ENCODE data around the gene PFKP.
"Not testable (repeated sequence)": the region's sequence is repeated elsewhere in the genome, so short reads cannot be mapped to it uniquely, and the experiment has no call there.

PFKP gene

DNA sequence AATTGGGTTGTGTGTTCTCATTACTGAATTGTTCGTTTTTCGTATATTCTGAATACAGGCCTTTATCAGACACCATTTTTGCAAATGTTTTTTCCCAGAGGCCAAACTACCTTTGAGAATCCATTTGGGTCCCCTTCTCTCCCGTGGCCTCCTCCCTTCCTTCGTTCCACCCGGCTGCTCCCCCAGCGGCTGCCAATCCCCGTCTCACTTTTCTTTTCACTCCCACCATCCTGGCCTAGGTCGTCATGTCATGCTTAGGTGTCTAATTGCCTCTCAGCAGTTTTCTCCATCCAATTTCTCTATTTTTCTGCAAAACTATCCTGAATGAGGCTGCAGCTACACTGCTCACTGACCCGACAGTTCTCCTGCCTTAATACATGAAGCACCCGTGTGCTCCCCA is 87.3 kb downstream of the PFKP start:
- no peak for DNase-seq

DNA sequence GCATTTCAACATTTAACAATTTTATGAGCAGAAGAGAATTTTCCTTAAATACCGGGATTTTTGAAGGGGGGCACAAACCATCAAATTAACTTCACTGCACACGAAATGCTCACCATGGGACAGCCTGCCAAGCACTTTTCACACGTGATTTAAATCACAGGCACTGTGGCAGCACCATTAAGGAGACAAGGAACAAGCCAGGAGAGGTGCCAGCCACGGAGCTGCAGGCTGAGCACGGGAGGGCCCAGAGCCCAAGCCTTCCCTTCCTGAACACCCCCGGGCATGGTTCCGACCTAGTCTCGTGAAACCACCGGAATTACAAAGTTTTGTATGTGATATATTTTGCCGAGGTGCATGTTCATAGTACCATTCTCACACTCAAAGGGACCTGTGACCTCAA is 91.8 kb downstream of the PFKP start:
- TF ChIP-seq POLR2A (IDR thresholded peaks at IDR 0.05; ENCODE audit: low read length) (no peak), GATA1 (IDR thresholded peaks at IDR 0.05; ENCODE audit: low read depth, low read length) (no peak)
- DNase-seq = no peak

More for the DNA sequence above, 87.3 kb downstream of the PFKP start:
- no peak for TF ChIP-seq GATA1 (IDR thresholded peaks at IDR 0.05; ENCODE audit: low read depth, low read length)
- TF ChIP-seq POLR2A (IDR thresholded peaks at IDR 0.05; ENCODE audit: low read length) = no peak

DNA sequence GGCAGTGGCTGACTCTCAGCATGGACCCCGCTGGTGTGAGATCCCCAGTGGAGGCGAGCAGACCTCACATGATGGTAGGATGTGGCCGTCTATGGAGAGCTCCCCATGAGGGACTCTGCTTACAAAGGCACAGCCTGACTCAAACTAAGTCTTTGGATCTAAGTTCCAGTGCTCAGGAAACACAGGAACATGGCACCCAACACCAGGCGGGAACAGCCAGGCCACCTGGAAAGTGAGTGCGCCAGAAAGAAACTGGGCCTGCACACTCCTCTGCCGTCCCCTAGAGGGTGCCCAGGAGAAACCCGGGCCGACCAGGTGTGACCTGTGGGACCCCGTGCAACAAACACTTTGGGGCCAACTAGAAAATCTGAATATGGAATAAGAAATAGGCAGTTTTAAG is 95.2 kb downstream of the PFKP start:
- peak in 1 of 2 experiments; percentile 7 for DNase-seq
- TF ChIP-seq GATA1 (IDR thresholded peaks at IDR 0.05; ENCODE audit: low read depth, low read length) (no peak), POLR2A (IDR thresholded peaks at IDR 0.05; ENCODE audit: low read length) (no peak)

DNA sequence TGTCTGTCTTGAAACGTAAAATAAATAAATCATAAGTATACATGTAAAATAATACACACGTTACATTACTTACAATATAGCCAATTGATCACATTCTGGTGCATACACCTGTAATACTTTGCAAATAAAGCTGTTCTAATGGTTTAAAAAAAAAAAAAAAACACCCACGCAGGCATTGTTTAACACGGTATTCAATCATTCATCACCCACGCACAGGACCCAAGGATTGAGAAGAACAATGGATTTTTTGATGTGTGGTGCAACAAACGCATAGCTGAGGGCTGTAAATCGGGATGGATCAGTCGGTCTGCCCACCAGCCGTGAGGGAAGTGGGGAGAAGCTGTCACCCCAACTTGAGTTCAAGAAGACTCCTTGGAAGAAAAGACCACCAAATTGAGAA is 96.5 kb downstream of the PFKP start:
- TF ChIP-seq GATA1 (IDR thresholded peaks at IDR 0.05; ENCODE audit: low read depth, low read length) = no peak
- no peak for TF ChIP-seq POLR2A (IDR thresholded peaks at IDR 0.05; ENCODE audit: low read length)
- no peak for DNase-seq

DNA sequence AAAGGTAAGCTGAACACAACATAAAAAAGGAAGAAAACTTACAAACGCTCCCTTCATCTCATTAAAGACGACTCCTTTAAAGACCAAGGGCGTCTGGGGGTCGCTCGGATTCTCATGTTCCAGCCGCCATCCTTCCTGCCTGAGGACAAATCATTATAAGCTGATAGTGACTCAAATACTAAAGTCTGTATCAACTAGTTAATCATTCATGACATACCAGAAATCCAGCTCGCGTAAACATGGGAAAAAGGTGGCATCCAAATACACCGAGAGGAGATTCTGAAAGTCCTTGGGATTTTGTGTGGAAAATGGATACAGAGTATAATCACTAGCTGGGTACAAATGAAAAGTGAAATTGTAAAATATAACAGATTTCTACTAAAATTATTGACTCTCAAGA is 97.8 kb downstream of the PFKP start:
- DNase-seq = no peak
- TF ChIP-seq GATA1 (IDR thresholded peaks at IDR 0.05; ENCODE audit: low read depth, low read length) (no peak), POLR2A (IDR thresholded peaks at IDR 0.05; ENCODE audit: low read length) (no peak)

DNA sequence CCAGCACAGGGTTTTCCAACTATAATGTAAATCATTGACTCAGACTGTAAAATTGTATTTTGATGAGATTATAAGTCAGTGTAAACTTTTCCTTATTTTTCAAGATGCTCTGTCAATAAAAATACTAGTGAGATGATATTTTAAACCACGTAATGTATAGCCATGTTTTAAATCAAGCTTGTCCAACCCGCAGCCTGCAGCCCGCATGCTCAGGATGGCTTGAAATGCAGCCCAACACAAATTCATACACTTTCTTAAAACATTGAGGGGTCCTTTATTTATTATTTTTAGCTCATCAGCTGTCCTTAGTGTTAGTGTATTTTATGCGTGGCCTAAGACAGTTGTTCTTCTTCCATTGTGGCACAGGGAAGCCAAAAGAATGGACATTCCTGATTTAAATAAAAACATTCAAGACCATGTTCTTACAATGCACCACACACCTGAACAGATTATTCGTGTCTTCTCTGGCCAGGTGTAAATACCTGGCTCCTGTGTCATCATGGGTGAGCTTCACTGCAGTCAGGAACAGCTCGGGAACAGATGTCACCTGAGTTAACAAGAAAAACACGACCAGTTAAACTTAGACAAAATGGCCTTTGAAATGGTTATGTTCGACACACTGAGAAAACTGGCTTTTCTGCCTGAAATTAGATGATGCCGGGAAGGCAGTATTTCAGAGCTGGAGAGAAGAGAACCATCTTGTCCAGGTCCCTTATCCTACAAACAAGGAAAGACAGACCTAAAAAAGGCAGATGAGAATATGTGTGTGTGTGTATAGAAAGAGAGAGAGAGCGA is 99.3 kb downstream of the PFKP start:
- DNase-seq = no peak
- no peak for TF ChIP-seq POLR2A (IDR thresholded peaks at IDR 0.05; ENCODE audit: low read length)
- TF ChIP-seq GATA1 (IDR thresholded peaks at IDR 0.05; ENCODE audit: low read depth, low read length) = no peak

DNA sequence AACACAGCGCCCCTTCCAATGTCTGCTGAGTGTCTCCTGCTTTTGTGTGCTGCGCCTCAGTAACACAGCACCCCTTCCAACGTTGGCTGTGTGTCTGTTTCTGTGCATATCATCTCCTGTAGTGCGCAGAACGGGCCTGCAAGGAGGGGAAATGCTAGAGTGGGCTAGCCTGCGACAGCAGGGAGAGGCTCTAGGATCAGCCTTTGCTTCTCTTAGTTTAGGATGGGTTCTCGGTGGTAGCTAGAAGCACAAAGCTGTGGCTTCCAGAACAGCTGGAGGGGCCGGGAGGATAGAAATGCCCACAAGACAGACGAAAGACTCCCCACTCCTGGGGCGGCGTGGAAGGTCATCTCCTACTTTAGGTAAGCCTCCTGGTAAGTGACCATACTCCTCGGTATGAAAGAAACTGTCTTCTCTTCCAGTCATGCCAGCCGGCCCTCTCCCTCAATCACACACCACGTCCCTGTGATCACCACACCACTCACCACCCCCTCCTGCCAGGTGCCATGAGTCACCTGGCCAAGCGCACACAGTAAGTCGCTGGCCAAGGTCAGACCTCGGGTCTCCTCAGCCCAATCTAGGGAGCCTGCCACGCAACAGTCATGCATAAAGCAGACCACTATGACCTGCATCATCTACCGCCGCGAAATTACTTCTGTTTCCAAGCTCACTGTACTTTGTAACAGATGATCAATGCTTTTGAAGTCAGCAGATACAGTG is 100.4 kb downstream of the PFKP start:
- DNase-seq = no peak
- TF ChIP-seq GATA1 (IDR thresholded peaks at IDR 0.05; ENCODE audit: low read depth, low read length) (no peak), POLR2A (IDR thresholded peaks at IDR 0.05; ENCODE audit: low read length) (no peak)

DNA sequence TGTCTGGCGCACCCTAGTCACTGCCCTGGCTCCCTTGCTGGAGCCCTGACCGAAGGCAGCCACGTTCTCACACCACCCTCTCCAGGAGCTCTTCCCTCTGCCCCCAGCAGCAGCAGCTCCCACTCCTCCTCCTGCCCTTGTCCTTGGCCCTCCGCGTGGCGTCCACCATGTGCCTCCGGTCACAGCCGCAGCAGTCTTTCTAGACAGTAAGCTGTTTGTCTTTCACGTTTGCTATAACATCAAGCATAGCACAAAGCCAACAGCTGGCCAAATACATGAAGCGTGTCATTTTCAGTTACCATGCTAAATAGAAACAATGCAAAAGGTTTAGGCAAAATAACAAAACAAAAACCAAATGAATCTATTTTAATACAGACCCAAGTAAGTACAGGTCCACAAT is 101.9 kb downstream of the PFKP start:
- TF ChIP-seq GATA1 (IDR thresholded peaks at IDR 0.05; ENCODE audit: low read depth, low read length) (no peak), POLR2A (IDR thresholded peaks at IDR 0.05; ENCODE audit: low read length) (no peak)
- no peak for DNase-seq

DNA sequence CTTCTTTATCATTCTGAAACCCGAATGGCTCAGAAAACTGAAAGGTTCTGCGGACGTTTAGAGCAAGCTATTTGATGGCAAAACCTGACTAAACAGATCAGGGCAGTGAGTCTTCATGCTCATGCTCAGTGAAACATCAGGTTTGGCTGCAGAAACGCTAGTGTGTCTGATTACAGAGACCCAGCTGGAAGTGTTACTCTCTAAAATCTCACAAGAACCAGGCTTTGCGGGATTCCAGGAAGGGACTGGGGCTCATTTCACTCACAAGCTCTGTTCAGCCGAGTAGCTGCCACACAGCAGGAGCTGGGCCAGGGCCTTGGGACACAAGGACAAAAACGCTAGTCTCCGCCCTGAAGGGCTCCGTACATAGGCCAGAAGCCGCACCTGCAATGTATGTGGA is 102.3 kb downstream of the PFKP start:
- DNase-seq = no peak
- no peak for TF ChIP-seq POLR2A (IDR thresholded peaks at IDR 0.05; ENCODE audit: low read length)
- TF ChIP-seq GATA1 (IDR thresholded peaks at IDR 0.05; ENCODE audit: low read depth, low read length) = no peak

DNA sequence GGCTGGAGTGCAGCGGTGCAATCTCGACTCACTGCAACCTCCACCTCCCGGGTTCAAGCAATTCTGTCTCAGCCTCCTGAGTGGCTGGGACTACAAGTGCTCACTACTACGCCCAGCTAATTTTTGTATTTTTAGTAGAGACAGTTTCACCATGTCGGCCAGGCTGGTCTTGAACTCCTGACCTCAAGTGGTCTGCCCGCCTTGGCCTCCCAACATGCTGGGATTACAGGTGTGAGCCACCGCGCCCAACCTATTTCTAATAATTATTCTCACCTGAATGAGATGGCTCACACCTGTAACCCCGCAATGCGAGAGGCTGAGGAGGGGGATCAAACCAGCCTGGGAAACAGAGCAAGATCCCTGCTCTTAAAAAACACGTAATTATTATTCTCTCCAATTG is 104.1 kb downstream of the PFKP start:
- not testable (repeated sequence) for DNase-seq

DNA sequence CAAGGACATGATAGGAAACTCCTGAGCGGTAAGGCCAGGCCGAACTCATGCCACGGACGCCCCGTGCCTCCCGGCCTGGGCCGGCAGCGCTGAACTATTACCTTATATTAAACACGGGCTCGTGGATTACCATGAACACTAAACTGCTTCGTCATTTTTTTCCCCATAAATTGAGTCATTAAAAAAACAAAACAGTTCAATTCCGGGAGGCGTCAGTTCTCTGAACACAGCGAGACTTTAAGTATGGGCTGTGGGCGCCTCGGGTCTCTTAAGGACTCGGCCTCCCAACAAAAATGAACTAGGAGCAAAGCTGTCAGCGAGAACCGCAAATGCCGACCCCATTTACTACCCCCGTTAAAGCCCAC is 104.7 kb downstream of the PFKP start:
- TF ChIP-seq POLR2A (IDR thresholded peaks at IDR 0.05; ENCODE audit: low read length) (no peak), GATA1 (IDR thresholded peaks at IDR 0.05; ENCODE audit: low read depth, low read length) (no peak)
- peak; percentile 72 to 84 for DNase-seq

DNA sequence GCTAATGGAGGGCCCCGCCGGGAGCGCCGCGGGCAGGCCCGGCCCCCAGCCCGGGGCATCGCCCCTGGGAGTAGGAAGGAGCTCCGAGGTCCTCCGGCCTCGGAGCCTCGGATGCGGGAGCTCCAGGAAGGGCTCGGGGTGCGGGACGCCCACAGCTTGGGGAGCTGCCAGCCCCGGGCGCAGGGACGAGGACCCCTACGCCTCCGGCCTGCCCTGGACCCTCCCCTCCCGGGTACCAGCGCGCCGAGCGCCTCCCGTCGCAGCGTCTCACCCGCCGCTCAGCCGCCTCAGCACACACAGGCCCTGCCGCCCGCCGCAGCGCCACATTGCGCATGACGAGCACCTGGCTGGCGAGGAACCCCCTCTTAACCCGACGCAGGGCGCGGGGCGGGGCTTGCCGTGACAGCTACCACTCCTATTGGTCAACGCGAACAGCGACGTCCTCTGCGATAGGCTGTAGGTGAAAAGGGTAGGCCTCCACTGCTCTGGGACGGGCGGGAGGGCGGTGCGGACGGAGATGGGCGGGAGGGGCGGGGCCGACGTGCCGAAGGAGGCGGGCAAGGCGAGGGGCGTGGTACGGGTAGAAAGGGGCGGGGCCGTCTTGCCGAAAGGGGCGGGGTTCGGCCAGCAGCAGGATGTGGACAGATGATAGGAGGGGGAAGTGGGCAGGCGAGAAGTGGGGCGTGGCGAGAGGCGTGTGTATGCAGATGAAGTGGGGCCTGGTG is 105.3 kb downstream of the PFKP start, which contains the start of gene PITRM1:
Gene PITRM1, minus strand, starts transcription at position 337 of the 725 bp plus-strand sequence. Its CDS starts 10 bp downstream, at position 327.
- TF ChIP-seq GATA1 (IDR thresholded peaks at IDR 0.05; ENCODE audit: low read depth, low read length) (no peak), POLR2A (IDR thresholded peaks at IDR 0.05; ENCODE audit: low read length) (peak; percentile 98)
- DNase-seq = peak; percentile 99

DNA sequence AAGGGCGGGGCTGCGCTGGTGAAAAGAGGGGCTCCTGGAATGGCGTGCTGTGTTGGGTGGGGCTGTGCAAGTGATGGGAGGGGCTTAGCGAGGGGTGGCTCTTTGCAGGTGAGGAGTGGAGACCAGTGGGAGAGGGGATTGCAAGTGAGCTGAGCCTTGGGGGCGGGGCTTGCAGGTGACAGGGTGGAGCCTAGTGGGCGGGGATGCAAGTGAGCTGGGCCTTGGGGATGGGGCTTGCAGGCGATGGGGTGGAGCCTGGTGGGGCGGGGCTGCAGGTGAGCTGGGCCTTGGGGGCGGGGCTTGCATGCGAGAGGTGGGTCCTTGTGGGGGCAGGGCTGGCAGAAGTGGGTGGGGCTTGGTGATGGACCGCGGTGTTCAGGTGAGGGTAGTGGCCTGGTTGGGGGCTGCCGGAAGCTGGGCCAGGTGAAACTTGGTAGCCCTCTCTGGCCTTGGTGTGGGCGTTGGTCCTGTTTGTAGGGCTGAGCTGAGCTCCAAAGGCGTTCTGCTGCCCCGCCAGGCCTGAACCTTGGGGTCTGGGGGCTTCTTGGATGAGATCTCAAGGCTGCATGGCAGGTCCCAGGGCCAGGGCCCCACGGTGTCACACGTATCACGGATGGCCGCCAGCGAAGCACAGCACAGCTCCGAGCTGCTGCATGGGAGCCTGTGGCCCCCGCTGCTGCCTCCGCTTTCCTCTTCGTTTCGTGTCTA is 106.0 kb downstream of the PFKP start:
- TF ChIP-seq POLR2A (IDR thresholded peaks at IDR 0.05; ENCODE audit: low read length) = no peak
- no peak for TF ChIP-seq GATA1 (IDR thresholded peaks at IDR 0.05; ENCODE audit: low read depth, low read length)
- no peak for DNase-seq

DNA sequence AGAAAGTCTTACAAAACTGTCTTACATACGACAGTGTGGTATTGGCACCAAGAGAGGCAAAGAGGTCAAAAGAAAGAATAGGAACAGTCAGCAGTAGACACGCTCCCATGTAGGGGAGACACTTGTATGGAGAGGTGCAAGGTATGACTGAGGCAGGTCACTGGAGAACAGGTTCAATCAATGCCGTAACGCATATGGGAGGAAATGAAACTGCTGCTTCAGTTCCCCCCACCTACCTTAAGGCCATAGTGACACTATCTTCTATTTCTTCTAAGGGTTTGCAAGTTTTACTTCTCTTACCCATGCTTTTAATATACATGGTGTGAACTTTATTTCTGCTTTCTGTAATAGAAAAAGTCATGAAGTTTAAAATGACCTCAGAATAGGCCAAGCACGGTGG is 110.7 kb downstream of the PFKP start:
- DNase-seq = no peak
- no peak for TF ChIP-seq GATA1 (IDR thresholded peaks at IDR 0.05; ENCODE audit: low read depth, low read length)
